SHP77 treated with DMSO at 0.1 percent for 48 hours (cell line): ENCODE data around the gene MIEF2.

Experiments
- DNase-seq: peaks from one replicate; lab custom pipeline; 2025; lab: John Stamatoyannopoulos, UW

MIEF2 gene

GRCh38 chr17:18256776-18257175, 3.7 kb upstream of the MIEF2 start:
- no peak for DNase-seq

- no peak for DNase-seq
Observed at GRCh38 chr17:18257268-18257981, 3.0 kb upstream of the MIEF2 start.

GRCh38 chr17:18257982-18258355, 2.5 kb upstream of the MIEF2 start:
- DNase-seq: peak; percentile 84

GRCh38 chr17:18258356-18259038, 2.0 kb upstream of the MIEF2 start, which contains the start of gene FLII:
TSS of gene FLII (minus strand) at chr17:18258738. CDS start at chr17:18258690, 48 bp downstream.
- DNase-seq: peak; percentile 38

GRCh38 chr17:18259621-18260331, 686 bp upstream of the MIEF2 start:
- DNase-seq: no peak

- DNase-seq: no peak
Observed at GRCh38 chr17:18261146-18261515, 669 bp downstream of the MIEF2 start.

- no peak for DNase-seq
Observed at GRCh38 chr17:18261659-18262058, 1.2 kb downstream of the MIEF2 start.

- DNase-seq: no peak
Observed at GRCh38 chr17:18262111-18262510, 1.6 kb downstream of the MIEF2 start.

- DNase-seq: no peak
Observed at GRCh38 chr17:18262641-18263040, 2.2 kb downstream of the MIEF2 start.

- no peak for DNase-seq
Observed at GRCh38 chr17:18263885-18264682, 3.6 kb downstream of the MIEF2 start.

GRCh38 chr17:18267366-18267765, 6.9 kb downstream of the MIEF2 start:
- DNase-seq: no peak

- DNase-seq: no peak
Observed at GRCh38 chr17:18267927-18268711, 7.7 kb downstream of the MIEF2 start.

- no peak for DNase-seq
Observed at GRCh38 chr17:18270046-18270931, 9.8 kb downstream of the MIEF2 start.

- no peak for DNase-seq
Observed at GRCh38 chr17:18277076-18277475, 16.6 kb downstream of the MIEF2 start.

- no peak for DNase-seq
Observed at GRCh38 chr17:18278867-18279266, 18.4 kb downstream of the MIEF2 start.

GRCh38 chr17:18280249-18280648, 19.8 kb downstream of the MIEF2 start:
- no peak for DNase-seq

- DNase-seq: no peak
Observed at GRCh38 chr17:18280766-18281371, 20.4 kb downstream of the MIEF2 start.

- DNase-seq: no peak
Observed at GRCh38 chr17:18281788-18282187, 21.3 kb downstream of the MIEF2 start.

GRCh38 chr17:18285296-18285695, 24.8 kb downstream of the MIEF2 start:
- no peak for DNase-seq
